NCI-H526 (cell line): ENCODE results near the gene SP140L.
"Not testable (repeated sequence)": the region's sequence is repeated elsewhere in the genome, so short reads cannot be mapped to it uniquely, and the experiment has no call there.

Experiments
- DNase-seq, 2 experiments: peaks; one replicate each; lab custom pipeline; 2025; lab: John Stamatoyannopoulos, UW

The SP140L gene

GRCh38 chr2:230326453-230327417, at the start of gene SP140L:
SP140L (plus strand) TSS chr2:230327193; CDS start chr2:230327270, 77 bp downstream.
- no peak for DNase-seq

- no peak for DNase-seq
Measured at GRCh38 chr2:230282936-230283335, 44.1 kb upstream of the SP140L start.

- no peak for DNase-seq
Measured at GRCh38 chr2:230286048-230286447, 40.9 kb upstream of the SP140L start.

GRCh38 chr2:230289311-230289710, 37.7 kb upstream of the SP140L start:
- DNase-seq: not testable (repeated sequence)

GRCh38 chr2:230295192-230295591, 31.8 kb upstream of the SP140L start:
- DNase-seq: no peak

- no peak for DNase-seq
Measured at GRCh38 chr2:230296917-230297316, 30.1 kb upstream of the SP140L start.

GRCh38 chr2:230299618-230300017, 27.4 kb upstream of the SP140L start:
- DNase-seq: no peak

- DNase-seq: no peak
Measured at GRCh38 chr2:230305416-230306275, 21.3 kb upstream of the SP140L start.

- DNase-seq: no peak
Measured at GRCh38 chr2:230306474-230306873, 20.5 kb upstream of the SP140L start.

- DNase-seq: no peak
Measured at GRCh38 chr2:230307485-230307884, 19.5 kb upstream of the SP140L start.

GRCh38 chr2:230308402-230309000, 18.5 kb upstream of the SP140L start:
- no peak for DNase-seq

- DNase-seq: not testable (repeated sequence)
Measured at GRCh38 chr2:230310792-230311191, 16.2 kb upstream of the SP140L start.

GRCh38 chr2:230311634-230312033, 15.4 kb upstream of the SP140L start:
- DNase-seq: not testable (repeated sequence)

- DNase-seq: no peak
Measured at GRCh38 chr2:230312638-230313037, 14.4 kb upstream of the SP140L start.

GRCh38 chr2:230317366-230317765, 9.6 kb upstream of the SP140L start:
- DNase-seq: no peak

- no peak for DNase-seq
Measured at GRCh38 chr2:230318190-230319121, 8.5 kb upstream of the SP140L start.

- no peak for DNase-seq
Measured at GRCh38 chr2:230319211-230319862, 7.7 kb upstream of the SP140L start.

GRCh38 chr2:230321031-230321430, 6.0 kb upstream of the SP140L start:
- DNase-seq: no peak

GRCh38 chr2:230322561-230323384, 4.2 kb upstream of the SP140L start:
- no peak for DNase-seq
